HG03378 (cell line): ENCODE data around the gene BMS1.
"Not testable (repeated sequence)": the region's sequence is repeated elsewhere in the genome, so short reads cannot be mapped to it uniquely, and the experiment has no call there.

Experiments
- ATAC-seq: cut with Tn5 transposase; IDR thresholded peaks from one replicate; pipeline ENCODE4 v1.9.1; 2021; ENCODE audit warnings: mild to moderate bottlenecking, moderate library complexity; ENCODE audit not compliant: unreplicated experiment

BMS1 gene

DNA sequence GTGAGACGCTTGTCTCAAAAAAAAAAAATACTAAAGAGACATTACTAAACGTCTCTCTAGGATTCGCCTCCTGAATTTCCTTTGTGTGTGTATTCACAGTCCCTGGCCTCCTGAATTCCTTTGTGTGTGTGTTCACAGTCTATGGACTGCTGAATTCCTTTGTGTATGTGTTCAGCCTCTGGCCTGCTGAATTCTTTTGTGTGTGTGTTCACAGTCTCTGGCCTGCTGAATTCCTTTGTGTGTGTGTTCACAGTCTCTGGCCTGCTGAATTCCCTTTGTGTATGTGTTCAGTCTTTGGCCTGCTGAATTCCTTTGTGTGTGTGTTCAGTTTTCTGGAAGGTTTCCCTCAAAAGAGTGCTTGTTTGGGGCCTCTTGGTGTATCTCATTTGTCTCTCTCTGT lies 8.2 kb downstream of the BMS1 start:
- ATAC-seq = no peak

DNA sequence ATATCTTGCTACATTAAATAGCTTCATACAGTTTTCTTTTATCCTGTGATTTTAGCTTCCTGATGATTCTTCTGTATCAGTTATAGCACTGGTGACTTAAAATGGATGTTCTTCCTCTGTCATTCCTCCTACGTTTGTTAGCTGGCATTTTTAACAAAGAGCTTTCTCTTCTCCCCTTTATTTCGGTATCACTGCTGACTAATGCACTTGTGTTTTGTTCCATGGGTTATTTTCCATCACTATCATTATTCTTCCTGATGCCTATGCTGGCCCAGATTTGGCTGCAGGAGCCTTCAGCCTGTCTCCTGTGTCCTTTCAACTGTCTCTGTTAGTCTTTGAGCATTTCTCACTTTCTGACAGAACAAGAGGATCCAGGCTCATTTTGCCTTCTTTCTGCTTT lies 13.1 kb downstream of the BMS1 start:
- no peak for ATAC-seq

DNA sequence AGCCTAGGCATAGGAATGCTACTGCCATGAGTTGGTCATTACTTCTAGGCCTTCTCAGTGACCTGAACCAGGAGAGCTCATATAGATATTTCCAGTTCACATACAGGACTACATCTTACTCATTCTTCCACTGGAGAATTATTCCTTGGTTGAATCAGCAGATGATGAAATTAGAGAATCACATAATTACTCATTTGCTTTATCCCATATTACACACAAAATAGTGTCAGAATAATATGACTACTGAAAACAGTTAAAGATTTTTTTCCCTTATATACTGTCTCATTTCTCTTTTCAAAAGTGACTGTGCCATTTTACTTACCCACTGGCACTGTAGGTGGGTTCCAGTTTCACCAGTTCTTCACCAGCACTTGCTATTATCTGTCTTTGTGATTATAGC lies 18.5 kb downstream of the BMS1 start:
- ATAC-seq = no peak

DNA sequence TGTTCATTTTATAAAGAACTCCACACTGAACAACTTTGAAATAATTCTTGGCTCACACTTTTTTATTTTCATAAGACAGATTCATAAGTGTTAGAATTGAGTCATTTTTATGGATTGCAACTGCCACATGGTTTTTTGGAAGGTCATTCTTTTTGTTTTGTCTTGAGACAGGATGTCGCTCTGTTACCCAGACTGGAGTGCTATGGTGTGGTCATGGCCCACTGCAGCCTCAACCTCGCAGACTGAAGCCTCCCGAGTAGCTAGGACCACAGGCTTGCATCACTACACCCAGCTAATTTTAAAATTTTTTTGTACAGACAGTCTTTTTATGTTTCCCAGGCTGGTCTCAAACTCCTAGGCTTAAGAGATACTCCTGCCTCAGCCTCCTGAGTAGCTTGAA lies 20.3 kb downstream of the BMS1 start:
- no peak for ATAC-seq

DNA sequence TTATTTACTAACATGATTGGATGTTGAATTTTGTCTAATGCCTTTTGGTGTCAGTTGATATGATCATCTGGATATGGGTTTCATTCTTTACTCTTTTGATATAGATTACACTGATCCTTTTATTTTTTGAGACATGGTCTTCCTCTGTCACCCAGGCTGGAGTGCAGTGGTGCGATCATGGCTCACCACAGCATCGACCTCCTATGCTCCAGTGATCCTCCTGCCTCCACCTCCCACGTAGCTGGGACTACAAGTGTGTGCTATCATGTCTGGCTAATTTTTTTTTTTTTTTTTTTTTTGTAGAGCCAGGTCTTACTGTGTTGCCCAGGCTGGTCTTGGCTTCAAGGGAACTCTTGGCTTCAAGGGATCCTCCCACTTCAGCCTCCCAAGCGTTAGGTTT lies 27.1 kb downstream of the BMS1 start:
- peak; percentile 55 for ATAC-seq

DNA sequence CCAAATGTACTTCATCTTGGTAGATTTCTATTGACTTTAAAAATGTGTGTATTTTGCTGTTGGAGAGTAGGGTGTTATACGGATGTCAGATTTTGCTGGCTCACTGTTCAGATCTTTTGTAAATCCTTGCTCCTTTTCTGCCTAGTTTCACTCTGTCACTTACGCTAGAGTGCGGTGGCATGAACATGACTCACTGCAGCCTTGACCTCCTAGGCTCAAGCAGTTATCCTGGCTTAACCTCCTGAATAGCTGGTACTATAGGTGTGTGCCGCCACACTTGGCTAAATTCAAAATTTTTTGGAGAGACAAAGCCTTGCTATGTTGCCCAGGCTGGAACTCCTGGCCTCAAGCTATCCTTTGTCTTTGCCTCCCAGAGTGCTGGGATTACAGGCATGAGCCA lies 29.4 kb downstream of the BMS1 start:
- ATAC-seq = no peak

DNA sequence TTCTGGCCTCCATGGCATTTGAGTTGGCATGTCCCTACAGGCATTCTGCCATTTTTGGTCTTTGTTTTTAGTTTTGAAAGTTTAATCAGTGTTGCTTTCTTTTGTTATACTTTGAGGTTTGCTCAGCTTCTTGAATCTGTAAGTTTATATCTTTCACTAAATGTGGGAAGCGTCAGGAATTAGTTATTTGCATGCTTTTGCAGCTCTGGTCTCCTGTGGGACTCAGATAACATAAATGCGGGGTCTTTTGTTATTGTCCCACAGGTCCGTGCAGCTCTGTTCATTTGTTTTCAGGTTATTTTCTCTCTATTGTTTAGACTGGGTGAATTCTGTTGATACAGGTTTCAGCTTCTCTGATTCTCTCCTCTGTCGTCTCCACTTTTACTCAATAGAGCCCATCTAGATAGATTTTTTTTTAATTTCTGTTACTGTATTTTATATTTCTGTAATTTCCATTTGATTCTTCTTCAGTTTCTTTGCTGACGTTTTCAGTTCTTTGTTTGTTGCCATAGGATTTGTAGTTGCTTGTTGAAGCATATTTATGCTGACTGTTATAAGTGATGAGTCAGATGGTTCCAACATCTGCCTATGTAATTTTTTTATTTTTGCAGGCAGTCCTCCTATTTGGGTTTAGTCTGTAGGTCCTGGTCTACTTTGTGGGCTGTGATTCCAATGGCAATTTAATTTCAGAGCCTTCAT lies 31.5 kb downstream of the BMS1 start:
- ATAC-seq = not testable (repeated sequence)

DNA sequence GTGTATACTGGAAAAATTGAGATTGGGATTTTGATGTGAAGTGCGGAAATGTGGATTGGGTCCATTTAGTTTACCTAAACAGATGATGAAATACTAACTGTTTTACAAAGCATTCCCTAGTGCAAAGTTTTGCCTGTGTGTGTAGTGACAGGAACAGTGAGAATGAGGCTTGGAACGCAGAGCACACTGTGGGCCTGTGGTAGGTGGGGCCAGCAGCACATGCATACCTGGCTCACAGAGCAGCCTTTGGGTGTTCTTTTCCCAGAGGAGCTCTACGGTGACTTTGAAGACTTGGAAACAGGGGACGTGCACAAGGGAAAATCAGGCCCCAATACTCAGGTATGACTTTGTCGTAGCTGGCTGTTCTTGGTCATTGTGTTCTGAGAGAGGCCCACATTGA lies 33.7 kb downstream of the BMS1 start:
- not testable (repeated sequence) for ATAC-seq

DNA sequence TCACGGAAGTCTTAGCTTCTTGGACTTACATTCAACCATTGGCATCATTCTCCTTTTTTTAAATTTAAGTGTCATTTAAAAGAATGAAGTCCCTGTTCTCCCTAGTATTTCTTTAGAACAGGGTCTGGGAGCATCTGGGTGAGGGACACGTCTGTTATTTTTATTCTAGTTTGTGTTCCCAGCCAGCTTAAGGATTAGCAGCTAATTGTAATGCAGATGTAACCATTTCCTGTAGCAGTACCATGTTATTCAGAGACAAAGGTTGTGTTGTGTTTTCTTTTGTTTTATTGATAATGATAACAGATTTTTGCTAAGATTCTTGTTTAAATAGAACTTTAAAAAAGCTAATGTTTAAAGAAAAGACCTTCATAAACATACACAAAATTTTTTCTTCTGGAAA lies 34.3 kb downstream of the BMS1 start:
- no peak for ATAC-seq

DNA sequence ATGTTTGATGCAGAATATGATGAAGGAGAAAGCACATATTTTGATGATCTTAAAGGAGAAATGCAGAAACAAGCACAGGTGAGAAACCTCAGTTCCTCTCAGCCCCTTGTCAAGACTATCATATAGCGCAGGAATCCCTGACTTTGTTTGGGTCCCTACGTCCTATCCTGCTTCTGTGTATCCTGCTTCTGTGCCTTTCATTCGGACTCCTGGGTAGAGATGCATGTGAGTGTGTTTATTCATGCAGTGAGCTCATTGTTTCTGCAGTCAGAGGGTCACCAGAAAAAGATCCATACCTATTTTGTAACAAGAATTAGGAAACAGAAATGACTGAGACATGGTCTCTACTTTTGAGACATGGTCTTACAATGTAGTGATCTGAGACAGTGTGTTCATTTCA lies 34.8 kb downstream of the BMS1 start:
- not testable (repeated sequence) for ATAC-seq

DNA sequence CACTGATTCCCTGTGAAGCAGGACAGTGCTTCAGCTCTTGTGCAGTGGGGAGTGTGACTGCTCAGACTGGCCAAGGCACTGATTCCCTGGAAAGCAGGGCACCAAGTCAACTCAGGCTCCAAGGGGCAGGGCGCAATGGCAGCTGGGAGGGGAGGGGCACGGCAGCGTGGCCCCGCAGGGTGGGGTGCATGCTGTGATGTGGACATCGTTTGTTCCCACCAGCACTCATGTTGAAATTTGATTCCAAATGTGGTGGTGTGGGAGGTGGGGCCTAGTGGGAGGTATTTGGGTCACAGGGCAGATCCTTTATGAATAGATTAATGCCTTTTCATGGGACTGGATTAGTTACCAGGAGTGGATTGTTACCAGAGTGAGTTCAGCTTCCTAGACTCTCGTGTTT lies 44.2 kb downstream of the BMS1 start:
- ATAC-seq = not testable (repeated sequence)

DNA sequence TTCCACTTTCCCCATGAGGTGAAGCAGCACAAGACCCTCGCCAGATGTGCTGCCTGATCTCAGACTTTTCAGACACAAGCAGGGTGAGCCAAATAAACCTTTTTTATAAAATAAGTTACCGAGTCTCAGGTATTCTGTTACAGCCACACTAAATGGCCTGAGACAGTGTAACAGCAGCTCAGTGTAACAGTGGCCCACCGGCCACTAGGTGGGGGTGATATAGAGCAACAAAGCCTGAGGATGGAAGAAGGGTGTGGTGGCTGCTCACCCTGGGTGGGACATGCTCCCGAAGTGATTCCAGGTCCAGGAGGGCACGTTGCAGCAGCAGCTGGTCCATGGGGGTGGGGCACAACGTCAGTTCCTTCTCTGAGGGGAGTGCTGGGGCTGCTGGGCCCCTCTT lies 44.6 kb downstream of the BMS1 start:
- no peak for ATAC-seq

DNA sequence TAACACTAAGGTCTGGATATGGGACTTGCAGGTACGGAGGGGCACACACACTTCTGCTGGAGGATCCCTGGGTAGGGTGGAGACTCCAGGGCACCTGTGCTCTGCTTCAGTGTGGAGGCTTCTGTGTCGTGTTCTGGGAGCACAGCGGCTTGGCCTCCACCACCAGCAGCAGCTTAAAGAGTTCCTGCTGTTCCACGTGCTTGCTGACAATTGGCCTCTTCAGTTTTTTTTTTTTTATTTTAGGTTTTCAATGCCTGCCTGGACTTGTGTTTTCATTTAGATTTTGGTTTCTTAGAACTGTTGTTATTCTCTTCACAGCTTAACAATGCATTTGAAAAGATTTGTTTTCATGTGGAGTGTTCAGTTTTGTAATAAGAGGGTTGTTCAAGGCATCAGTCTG lies 45.8 kb downstream of the BMS1 start:
- ATAC-seq = not testable (repeated sequence)

DNA sequence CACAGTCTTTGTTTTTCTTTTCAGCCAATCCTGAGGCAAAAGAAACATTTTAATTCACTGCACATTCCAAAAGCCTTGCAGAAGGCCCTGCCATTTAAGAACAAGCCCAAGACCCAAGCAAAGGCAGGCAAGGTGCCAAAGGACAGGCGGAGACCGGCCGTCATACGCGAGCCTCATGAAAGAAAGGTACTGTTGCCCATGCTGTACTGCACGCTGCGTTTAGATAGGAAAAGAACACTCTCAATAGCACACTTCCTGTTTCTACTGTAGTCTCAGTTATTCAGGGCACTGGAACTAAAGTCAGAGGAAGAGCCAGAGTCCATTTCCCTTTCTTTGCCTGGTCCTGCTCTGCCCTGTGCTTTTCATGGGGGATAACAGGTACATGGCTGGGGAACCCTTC lies 47.6 kb downstream of the BMS1 start:
- ATAC-seq = no peak

DNA sequence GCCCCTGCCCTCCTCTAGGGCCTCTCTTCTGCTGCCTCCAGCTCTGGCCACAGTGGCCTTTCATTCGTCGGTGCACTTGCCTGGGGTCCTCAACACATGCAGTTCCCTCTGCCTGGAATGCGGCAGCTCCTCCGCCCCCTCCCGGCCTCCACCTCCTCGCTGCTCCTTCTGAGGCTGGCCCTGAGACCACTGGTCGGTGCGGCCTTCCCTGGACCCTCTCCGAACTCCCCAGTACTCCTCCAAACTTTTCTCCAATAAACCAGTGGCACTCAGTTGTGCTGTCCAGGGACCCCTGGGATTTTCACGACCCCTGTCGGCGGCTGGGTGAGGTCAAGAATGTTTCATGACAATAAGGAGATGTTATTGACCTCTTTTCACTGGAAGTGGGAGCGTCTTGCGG lies 53.5 kb downstream of the BMS1 start:
- ATAC-seq = no peak

DNA sequence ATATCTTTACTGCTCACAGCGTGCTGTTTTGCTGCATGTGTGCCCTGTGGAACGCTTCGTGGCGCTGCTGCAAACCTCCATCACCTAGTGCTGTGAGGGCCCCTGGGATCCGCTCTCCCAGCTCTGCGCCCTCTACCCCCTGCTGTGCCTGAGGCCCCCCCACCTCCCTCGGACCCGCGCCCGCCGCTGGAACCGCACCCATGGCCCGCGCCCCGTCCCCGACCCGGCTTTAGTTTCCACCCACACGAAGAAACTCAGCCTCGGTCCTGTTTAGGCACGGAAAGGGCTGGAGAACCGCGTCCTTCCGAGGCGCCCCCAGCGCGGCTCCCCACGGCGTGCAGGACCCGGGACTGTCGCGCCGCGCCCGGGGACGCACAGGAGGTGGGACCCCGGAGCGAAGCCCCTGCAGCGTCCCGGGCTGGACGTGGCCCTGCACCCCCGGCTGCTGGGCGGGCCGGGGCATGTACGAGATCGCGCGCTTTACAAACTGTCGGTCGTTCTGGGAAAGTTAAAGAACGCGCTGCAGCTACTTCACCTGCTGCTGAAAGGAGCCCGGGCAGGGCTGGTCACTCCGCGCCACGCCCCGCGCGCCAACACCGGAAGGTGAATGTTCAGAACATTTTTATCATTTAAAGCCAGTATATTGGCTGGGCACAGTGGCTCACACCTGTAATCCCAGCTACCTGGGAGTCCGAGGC lies 54.3 kb downstream of the BMS1 start:
- no peak for ATAC-seq

DNA sequence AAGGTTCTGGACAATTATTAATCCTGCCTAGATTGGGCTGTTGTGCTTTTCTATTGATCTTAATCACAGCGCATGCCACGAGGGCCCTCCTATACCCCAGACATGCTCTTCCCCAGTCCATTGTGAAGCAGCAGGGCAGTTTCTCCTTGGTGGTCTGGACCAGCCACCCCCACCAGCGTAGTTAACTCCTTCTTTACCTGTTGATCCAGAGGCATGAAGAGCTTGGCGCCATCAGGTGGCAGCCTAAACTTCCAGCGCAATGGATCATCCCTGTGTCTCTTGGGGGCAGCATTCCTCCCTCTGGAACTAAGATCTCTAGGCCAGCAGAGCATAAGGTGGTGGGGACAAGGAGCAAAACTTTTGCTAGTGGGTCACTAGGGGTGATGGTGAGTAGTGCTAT lies 62.2 kb downstream of the BMS1 start:
- not testable (repeated sequence) for ATAC-seq

DNA sequence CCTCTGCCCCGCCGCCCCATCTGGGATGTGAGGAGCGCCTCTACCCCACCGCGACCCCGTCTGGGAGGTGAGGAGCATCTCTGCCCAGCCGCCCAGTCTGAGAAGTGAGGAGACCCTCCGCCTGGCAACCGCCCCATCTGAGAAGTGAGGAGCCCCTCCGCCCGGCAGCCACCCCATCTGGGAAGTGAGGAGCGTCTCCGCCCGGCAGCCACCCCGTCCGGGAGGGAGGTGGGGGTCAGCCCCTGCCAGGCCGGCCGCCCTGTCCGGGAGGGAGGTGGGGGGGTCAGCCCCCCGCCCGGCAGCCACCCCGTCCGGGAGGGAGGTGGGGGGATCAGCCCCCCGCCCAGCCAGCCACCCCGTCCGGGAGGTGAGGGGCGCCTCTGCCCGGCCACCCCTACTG lies 64.7 kb downstream of the BMS1 start:
- not testable (repeated sequence) for ATAC-seq

DNA sequence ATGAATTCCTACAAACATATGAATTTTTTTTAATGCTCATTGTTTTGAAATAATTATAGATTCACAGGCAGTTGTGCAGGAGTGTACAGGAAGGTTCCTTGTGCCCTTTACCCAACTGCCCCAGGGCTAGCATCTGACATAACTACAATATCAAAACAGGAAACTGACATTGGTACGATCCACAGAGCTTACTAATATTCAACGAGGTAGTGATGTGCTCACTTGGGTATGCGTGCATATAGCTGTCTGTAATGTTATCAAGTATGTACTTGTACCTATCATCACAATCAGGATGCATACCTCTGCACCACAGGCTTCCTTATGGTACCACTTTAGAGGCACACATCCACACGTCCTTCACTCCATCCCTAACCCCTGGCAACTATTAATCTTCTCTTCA lies 68.3 kb downstream of the BMS1 start:
- no peak for ATAC-seq

DNA sequence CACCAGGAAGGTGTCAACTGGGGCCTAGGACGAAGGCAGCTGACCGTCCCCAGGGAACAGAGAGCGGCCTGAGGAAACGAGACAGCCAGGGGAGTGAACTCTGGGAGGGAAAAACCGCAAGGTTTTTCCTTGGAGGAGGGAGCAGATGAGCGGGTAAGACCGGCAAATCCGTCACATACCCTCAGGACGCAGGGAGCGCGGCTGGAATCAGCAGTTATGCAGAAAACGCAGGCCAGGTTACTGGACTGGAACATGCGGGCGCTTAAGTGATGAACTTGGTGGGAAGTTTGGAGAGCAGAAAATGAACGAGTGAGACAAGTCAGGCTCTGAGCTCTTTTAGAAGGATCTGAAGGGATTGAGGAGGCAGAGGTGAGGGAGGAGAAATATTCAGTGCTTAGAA lies 76.7 kb downstream of the BMS1 start:
- no peak for ATAC-seq

DNA sequence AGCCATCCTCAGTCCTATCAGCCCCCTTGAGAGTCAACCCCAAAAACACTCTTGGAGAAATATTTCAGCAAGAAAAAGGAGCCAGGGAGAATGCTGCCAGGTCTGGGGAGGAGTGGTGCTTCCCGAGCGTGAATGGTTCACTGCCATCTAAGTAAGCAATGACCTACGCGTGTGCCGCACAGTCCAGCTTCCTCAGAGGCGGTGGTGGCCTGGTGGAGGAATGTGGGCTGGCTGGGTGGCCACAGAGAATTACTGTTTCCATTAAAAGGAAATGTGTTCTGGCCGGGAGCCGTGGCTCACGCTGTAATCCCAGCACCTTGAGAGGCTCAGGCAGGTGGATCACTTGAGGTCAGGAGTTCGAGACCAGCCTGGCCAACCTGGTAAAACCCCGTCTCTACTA lies 77.4 kb downstream of the BMS1 start:
- ATAC-seq = not testable (repeated sequence)

DNA sequence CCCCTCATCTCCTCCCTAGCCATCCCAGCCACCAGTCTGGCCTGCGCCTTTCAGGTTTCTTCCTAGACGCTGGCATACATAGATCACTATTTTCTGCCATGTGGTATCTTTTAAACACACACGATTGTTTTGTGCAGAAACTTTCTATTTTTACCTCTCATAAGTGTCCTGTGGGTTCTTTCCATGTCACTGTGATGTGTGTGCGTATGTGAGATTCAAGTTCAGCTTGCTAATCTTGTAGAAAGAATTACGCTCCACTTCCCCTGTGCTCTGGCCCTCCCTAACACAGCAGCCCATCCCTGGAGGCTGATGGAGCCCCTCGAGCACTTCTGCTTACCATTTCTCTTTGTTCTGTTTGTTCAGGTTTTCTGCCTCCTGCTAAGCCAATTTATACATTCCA lies 80.2 kb downstream of the BMS1 start:
- not testable (repeated sequence) for ATAC-seq

DNA sequence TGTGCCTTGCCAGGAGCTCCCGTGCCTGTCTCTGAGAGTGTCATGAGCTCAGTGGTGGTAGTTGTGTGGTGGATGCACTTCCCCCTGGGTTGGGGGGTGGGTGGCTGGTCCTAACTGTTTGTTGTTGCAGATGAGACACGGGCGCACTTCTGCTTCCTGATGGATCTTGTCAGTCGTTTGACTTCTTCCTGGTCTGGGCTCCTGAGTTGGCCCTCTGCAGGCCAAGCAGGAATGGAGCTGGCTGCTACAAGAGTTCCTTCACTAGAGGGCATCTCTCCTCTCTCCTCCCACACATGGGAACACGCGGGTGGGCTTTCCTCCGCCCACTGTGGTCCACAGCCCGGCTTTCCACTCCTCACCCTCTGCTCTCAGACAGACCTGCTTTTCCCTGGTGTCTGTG lies 82.0 kb downstream of the BMS1 start:
- no peak for ATAC-seq
